KMS-11 (cell line): ENCODE measurements around the gene CD200.

Source experiments
- H2AFZ ChIP-seq: fragments of 200-600 bp; sonication (generic); 2 replicates; pipeline ENCODE4 v1.6.1; 2016; ENCODE audit warnings: antibody characterized with exemption, mixed run types, low read depth
- H3K27ac ChIP-seq: fragments of 200-600 bp; sonication (generic); 2 replicates; pipeline ENCODE4 v1.6.1; 2016; ENCODE audit warnings: mild to moderate bottlenecking, mixed run types
- H3K27me3 ChIP-seq: fragments of 200-600 bp; sonication (generic); 2 replicates; pipeline ENCODE4 v1.6.1; 2017; ENCODE audit warnings: mild to moderate bottlenecking, low read depth, mixed run types, moderate library complexity; ENCODE audit not compliant: insufficient read depth
- H3K36me3 ChIP-seq: fragments of 200-600 bp; sonication (generic); 2 replicates; pipeline ENCODE4 v1.6.1; 2017; ENCODE audit warnings: mild to moderate bottlenecking, mixed run types; ENCODE audit not compliant: insufficient read depth
- H3K4me1 ChIP-seq: fragments of 200-600 bp; sonication (generic); 2 replicates; pipeline ENCODE4 v1.6.1; 2016; ENCODE audit warnings: mild to moderate bottlenecking, low read depth, mixed run types; ENCODE audit not compliant: poor library complexity, severe bottlenecking
- H3K4me2 ChIP-seq: fragments of 200-600 bp; sonication (generic); 2 replicates; pipeline ENCODE4 v1.7.0; 2016; ENCODE audit warnings: mild to moderate bottlenecking, mixed run types
- H3K4me3 ChIP-seq: fragments of 200-600 bp; sonication (generic); IDR thresholded peaks from 2 replicates; pipeline ENCODE4 v1.6.1; 2017; ENCODE audit warnings: low read depth, low read length, mixed read lengths; ENCODE audit not compliant: insufficient read depth
- H3K79me2 ChIP-seq: fragments of 200-600 bp; sonication (generic); 2 replicates; pipeline ENCODE4 v1.6.1; 2016; ENCODE audit warnings: low read depth, mixed run types; ENCODE audit not compliant: insufficient read depth
- H3K9ac ChIP-seq: fragments of 200-600 bp; sonication (generic); 2 replicates; pipeline ENCODE4 v1.6.1; 2016; ENCODE audit warnings: mild to moderate bottlenecking, mixed run types
- H4K20me1 ChIP-seq: fragments of 200-600 bp; sonication (generic); 2 replicates; pipeline ENCODE4 v1.6.1; 2016; ENCODE audit warnings: mild to moderate bottlenecking, mixed run types; ENCODE audit not compliant: insufficient read depth
- TF ChIP-seq, protein P1 (sequence below): fragments of 200-600 bp; sonication (generic); conservative IDR thresholded peaks from 2 replicates; pipeline ENCODE4 v1.6.1; 2017; ENCODE audit warnings: low read depth, mild to moderate bottlenecking, antibody characterized with exemption, low read length, moderate library complexity, mixed read lengths

The CD200 gene

DNA sequence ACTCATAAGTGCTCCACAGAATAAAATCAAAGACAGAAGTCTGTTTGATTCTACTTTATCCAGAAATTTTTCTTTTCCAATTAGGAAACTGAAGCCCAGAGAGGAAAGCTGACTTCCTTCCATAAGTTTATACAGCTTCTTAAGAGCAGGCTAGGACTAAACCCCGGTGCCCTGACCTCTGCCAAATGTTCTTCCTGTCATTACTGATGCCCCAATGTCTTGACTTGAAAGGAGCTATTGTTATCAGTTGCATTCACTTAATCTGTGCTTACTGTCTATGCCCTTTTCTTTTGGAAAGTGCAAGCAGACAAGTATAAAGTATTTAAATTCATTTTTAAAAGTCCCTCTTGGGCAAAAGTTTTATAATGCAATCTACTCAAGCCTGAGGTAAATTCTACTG is 18.1 kb downstream of the CD200 start:
- no peaks in the 10 kb centered on the region for H3K27me3 ChIP-seq
- no peak overlapping the region for H3K9ac ChIP-seq
- no peak overlapping the region for H3K4me2 ChIP-seq
- H4K20me1 ChIP-seq, result no peaks in the 10 kb centered on the region
- H3K4me3 ChIP-seq, result no peak overlapping the region
- H3K27ac ChIP-seq, result no peak overlapping the region
- TF ChIP-seq, protein P1, sequence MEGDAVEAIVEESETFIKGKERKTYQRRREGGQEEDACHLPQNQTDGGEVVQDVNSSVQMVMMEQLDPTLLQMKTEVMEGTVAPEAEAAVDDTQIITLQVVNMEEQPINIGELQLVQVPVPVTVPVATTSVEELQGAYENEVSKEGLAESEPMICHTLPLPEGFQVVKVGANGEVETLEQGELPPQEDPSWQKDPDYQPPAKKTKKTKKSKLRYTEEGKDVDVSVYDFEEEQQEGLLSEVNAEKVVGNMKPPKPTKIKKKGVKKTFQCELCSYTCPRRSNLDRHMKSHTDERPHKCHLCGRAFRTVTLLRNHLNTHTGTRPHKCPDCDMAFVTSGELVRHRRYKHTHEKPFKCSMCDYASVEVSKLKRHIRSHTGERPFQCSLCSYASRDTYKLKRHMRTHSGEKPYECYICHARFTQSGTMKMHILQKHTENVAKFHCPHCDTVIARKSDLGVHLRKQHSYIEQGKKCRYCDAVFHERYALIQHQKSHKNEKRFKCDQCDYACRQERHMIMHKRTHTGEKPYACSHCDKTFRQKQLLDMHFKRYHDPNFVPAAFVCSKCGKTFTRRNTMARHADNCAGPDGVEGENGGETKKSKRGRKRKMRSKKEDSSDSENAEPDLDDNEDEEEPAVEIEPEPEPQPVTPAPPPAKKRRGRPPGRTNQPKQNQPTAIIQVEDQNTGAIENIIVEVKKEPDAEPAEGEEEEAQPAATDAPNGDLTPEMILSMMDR, result no peak
- no peaks in the 10 kb centered on the region for H3K79me2 ChIP-seq
- H3K36me3 ChIP-seq, result no peaks in the 10 kb centered on the region
- peaks cover 20% of the 10 kb centered on the region for H3K4me1 ChIP-seq
- no peak overlapping the region for H2AFZ ChIP-seq

DNA sequence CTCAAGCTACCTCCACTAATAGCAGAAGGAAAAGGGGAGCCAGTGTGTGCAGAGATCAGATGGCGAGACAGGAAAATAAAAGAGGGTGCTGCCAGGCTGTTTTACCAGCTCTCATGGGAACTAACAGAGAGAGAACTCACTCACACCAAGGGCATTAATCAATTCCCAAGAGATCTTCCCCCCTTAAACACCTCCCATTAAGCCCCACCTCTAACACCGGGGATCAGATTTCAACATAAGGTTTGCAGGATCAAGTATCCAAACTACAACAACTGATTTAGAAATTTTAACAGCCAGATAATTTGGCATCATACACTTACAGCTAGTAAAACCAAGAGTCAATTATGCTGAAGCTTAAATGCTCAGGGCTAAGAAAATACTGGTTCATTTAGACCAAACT is 18.9 kb downstream of the CD200 start:
- H3K9ac ChIP-seq, result no peak overlapping the region
- H3K36me3 ChIP-seq, result no peaks in the 10 kb centered on the region
- H4K20me1 ChIP-seq, result no peaks in the 10 kb centered on the region
- peaks cover 12% of the 10 kb centered on the region for H3K4me1 ChIP-seq
- no peak overlapping the region for H3K27ac ChIP-seq
- no peaks in the 10 kb centered on the region for H3K79me2 ChIP-seq
- H3K4me3 ChIP-seq, result no peak overlapping the region
- H3K27me3 ChIP-seq, result no peaks in the 10 kb centered on the region
- TF ChIP-seq, protein P1, result no peak
- H3K4me2 ChIP-seq, result no peak overlapping the region
- H2AFZ ChIP-seq, result no peak overlapping the region

DNA sequence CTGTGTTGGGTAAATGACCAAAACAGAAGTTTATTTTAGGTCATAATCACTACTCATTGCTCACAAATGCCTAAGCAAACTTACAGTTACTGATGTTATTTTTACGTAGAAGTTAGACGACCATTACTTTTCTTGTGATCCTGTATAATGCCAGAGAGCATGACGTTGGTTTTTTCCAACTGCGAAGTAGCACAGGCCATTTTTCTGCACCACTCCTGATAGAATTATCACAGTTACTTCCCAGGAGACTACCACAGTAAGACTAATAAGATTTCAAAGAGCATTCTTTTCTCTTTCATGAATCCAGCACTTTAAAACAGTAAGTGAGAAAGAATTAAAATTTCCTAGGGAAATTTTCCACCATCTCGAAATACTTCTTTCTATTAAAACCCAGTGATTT is 19.8 kb downstream of the CD200 start:
- no peaks in the 10 kb centered on the region for H4K20me1 ChIP-seq
- no peak overlapping the region for H3K4me2 ChIP-seq
- no peak overlapping the region for H2AFZ ChIP-seq
- no peak overlapping the region for H3K27ac ChIP-seq
- H3K79me2 ChIP-seq, result no peaks in the 10 kb centered on the region
- TF ChIP-seq, protein P1, result no peak
- H3K4me1 ChIP-seq, result peaks cover 3% of the 10 kb centered on the region
- H3K27me3 ChIP-seq, result no peaks in the 10 kb centered on the region
- H3K4me3 ChIP-seq, result no peak overlapping the region
- no peak overlapping the region for H3K9ac ChIP-seq
- H3K36me3 ChIP-seq, result no peaks in the 10 kb centered on the region

DNA sequence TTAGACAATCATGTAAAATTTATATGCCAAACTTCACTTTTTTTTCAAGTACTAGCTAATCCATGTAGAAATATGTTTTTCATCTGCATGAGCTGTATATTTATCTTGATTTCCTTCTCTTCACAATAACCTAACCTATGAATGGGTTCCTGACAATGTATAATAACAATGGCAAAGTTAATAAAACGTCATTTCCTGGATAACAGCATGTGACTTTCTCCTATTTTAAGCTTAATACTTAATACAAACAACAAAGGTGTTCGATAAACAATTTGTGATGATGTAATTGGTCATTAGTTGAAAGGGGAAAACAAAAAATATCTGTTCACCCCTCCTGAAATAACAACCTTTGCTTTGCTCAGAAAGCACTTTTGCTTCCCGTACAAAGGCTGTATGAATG is 20.4 kb downstream of the CD200 start:
- Histone ChIP-seq H3K4me3 (no peak overlapping the region), H3K36me3 (no peaks in the 10 kb centered on the region), H2AFZ (no peak overlapping the region), H3K27ac (no peak overlapping the region), H3K4me1 (peaks cover 1% of the 10 kb centered on the region), H3K27me3 (no peaks in the 10 kb centered on the region), H3K9ac (no peak overlapping the region), H4K20me1 (no peaks in the 10 kb centered on the region), H3K4me2 (no peak overlapping the region), H3K79me2 (no peaks in the 10 kb centered on the region)
- TF ChIP-seq, protein P1, result no peak
